Common myeloid progenitor, CD34-positive (primary cell): Measurements from ENCODE around the gene ZBTB21.

Experiments
- CTCF ChIA-PET: fragments of 350-600 bp; sonication (Branson Sonifier 250); formaldehyde crosslinking; loops from one replicate; lab custom pipeline; 2021; ENCODE audit warnings: antibody characterized with exemption; lab: Charles Lee
- POLR2A ChIA-PET: fragments of 350-600 bp; sonication (Branson Sonifier 250); formaldehyde crosslinking; loops from one replicate; lab custom pipeline; 2021; ENCODE audit warnings: antibody characterized with exemption; lab: Charles Lee
- DNase-seq, 3 donors: peaks; one replicate each; pipeline versions ENCODE4 v3.0.0 to v3.0.0-alpha.2; 2013
- H3K27ac ChIP-seq, 2 experiments: 1 replicate in 1 of 2; 2 replicates in 1 of 2; pipeline ENCODE4 v1.7.0; 2013; ENCODE audit warnings: inconsistent platforms in 2 of 2, low read length in 2 of 2, mild to moderate bottlenecking in 2 of 2, low read depth in 1 of 2, moderate library complexity in 1 of 2; ENCODE audit not compliant: severe bottlenecking in 2 of 2, insufficient read depth in 1 of 2, poor library complexity in 1 of 2
- H3K27me3 ChIP-seq, 5 experiments: replicated peaks in 2 of 5; 1 replicate in 3 of 5; 2 replicates in 2 of 5; pipeline versions ENCODE4 v1.6.1 to v1.7.0; 2013; ENCODE audit warnings: low read length in 4 of 5, mild to moderate bottlenecking in 2 of 5, moderate library complexity in 2 of 5, inconsistent platforms in 1 of 5; ENCODE audit not compliant: insufficient read depth in 5 of 5, control insufficient read depth in 4 of 5
- H3K36me3 ChIP-seq, 4 experiments: 1 replicate in 2 of 4; 2 replicates in 2 of 4; pipeline versions ENCODE4 v1.6.1 to v1.7.0; 2013; ENCODE audit warnings: low read length in 3 of 4, control low read depth in 1 of 4, mild to moderate bottlenecking in 1 of 4; ENCODE audit not compliant: control insufficient read depth in 4 of 4, insufficient read depth in 4 of 4
- H3K4me1 ChIP-seq, 4 experiments: 1 replicate in 3 of 4; 2 replicates in 1 of 4; pipeline versions ENCODE4 v1.6.1 to v1.7.1; 2013; ENCODE audit warnings: low read length in 3 of 4, mild to moderate bottlenecking in 3 of 4, control low read depth in 1 of 4, inconsistent platforms in 1 of 4, moderate library complexity in 1 of 4; ENCODE audit not compliant: control insufficient read depth in 4 of 4, insufficient read depth in 4 of 4; ENCODE audit errors: control extremely low read depth in 1 of 4
- H3K4me3 ChIP-seq, 7 experiments: 1 replicate in 4 of 7; 2 replicates in 3 of 7; pipeline versions ENCODE4 v1.5.1 to v1.7.0; 2013; ENCODE audit warnings: mild to moderate bottlenecking in 7 of 7, low read length in 6 of 7, moderate library complexity in 6 of 7, inconsistent platforms in 2 of 7, low read depth in 2 of 7, control low read depth in 1 of 7; ENCODE audit not compliant: insufficient read depth in 4 of 7, control insufficient read depth in 1 of 7; ENCODE audit errors: extremely low read depth in 1 of 7
- H3K9me3 ChIP-seq, 5 experiments: 1 replicate in 4 of 5; 2 replicates in 1 of 5; pipeline versions ENCODE4 v1.6.1 to v1.7.1; 2013; ENCODE audit warnings: low read length in 4 of 5, mild to moderate bottlenecking in 2 of 5, inconsistent platforms in 1 of 5, low read depth in 1 of 5, moderate library complexity in 1 of 5; ENCODE audit not compliant: control insufficient read depth in 4 of 5, insufficient read depth in 2 of 5; ENCODE audit errors: control extremely low read depth in 1 of 5
- WGBS: methylation state at CpG from one replicate; pipeline ENCODE4 v1.1.5; 2013; ENCODE audit not compliant: insufficient coverage; 5-methylcytosine and 5-hydroxymethylcytosine counted together

Gene ZBTB21

GRCh38 chr21:41977034-41977950 lies 32.9 kb downstream of the ZBTB21 start:
- Histone ChIP-seq H3K9me3 (peaks cover 0 to 7% (median 3%) of the 10 kb centered on the region in 5 experiments), H3K36me3 (no peaks in the 10 kb centered on the region), H3K27ac (no peak overlapping the region), H3K4me1 (peaks cover 0 to 7% (median 2%) of the 10 kb centered on the region in 4 experiments), H3K4me3 (no peak overlapping the region), H3K27me3 (no peaks in the 10 kb centered on the region)
- ChIA-PET POLR2A (interaction anchor here (0.7 to 1.4 kb wide), 2 partner anchors 15 to 653 kb away, joined by 3 read pairs; no protein-coding TSS in a partner anchor), CTCF (interaction anchor here (1.1 kb wide), 1 partner anchor 14 kb away, joined by 3 read pairs; no protein-coding TSS in a partner anchor)
- no peak for DNase-seq
- WGBS, result 89% methylated on average over 16 of the region's 17 CpGs

- Histone ChIP-seq H3K27ac (no peak overlapping the region), H3K4me3 (no peak overlapping the region), H3K4me1 (peaks cover 0 to 7% (median 2%) of the 10 kb centered on the region in 4 experiments), H3K36me3 (no peaks in the 10 kb centered on the region), H3K27me3 (no peaks in the 10 kb centered on the region), H3K9me3 (peaks cover 0 to 7% (median 3%) of the 10 kb centered on the region in 5 experiments)
- 94% methylated on average over 3 of the region's 8 CpGs for WGBS
- ChIA-PET CTCF (interaction anchor here (1.1 kb wide), 1 partner anchor 15 kb away, joined by 3 read pairs; no protein-coding TSS in a partner anchor), POLR2A (interaction anchor here (1.4 kb wide), 1 partner anchor 15 kb away, joined by 3 read pairs; no protein-coding TSS in a partner anchor)
- no peak for DNase-seq
These were observed 33.5 kb downstream of the ZBTB21 start for GRCh38 chr21:41976611-41977010.

- POLR2A ChIA-PET, result interaction anchor here (0.7 to 1.4 kb wide), 2 partner anchors 14 to 43 kb away, joined by 3 to 6 read pairs; no protein-coding TSS in a partner anchor
- Histone ChIP-seq H3K9me3 (peaks cover 0 to 7% (median 3%) of the 10 kb centered on the region in 5 experiments), H3K27ac (no peak overlapping the region), H3K36me3 (no peaks in the 10 kb centered on the region), H3K4me1 (peaks cover 0 to 9% (median 6%) of the 10 kb centered on the region in 4 experiments), H3K27me3 (no peaks in the 10 kb centered on the region), H3K4me3 (no peak overlapping the region)
- no peak for DNase-seq
- WGBS, result 99% methylated on average over 11 of the region's 17 CpGs
- CTCF ChIA-PET, result interaction anchor here (0.6 kb wide), 1 partner anchor 159 kb away, joined by 5 read pairs; no protein-coding TSS in a partner anchor
These were observed 34.5 kb downstream of the ZBTB21 start for GRCh38 chr21:41975391-41976272.

- H3K4me3 ChIP-seq, result no peak overlapping the region
- peaks cover 0 to 5% (median 3%) of the 10 kb centered on the region in 5 experiments for H3K9me3 ChIP-seq
- ChIA-PET POLR2A (no interaction called here), CTCF (no interaction called here)
- no peaks in the 10 kb centered on the region for H3K27me3 ChIP-seq
- no peak overlapping the region for H3K27ac ChIP-seq
- H3K36me3 ChIP-seq, result no peaks in the 10 kb centered on the region
- H3K4me1 ChIP-seq, result peaks cover 0 to 11% (median 7%) of the 10 kb centered on the region in 4 experiments
- DNase-seq, result no peak
- WGBS, result 92% methylated on average over 3 of the region's 4 CpGs
These were observed 35.5 kb downstream of the ZBTB21 start for GRCh38 chr21:41974752-41975053.

- H3K27ac ChIP-seq, result no peak overlapping the region
- no peaks in the 10 kb centered on the region for H3K9me3 ChIP-seq
- no peaks in the 10 kb centered on the region for H3K27me3 ChIP-seq
- DNase-seq, result no peak
- H3K4me3 ChIP-seq, result no peak overlapping the region
- WGBS, result 84% methylated on average over 12 of the region's 14 CpGs
- H3K36me3 ChIP-seq, result no peaks in the 10 kb centered on the region
- ChIA-PET CTCF (interaction anchor here (0.6 kb wide), 1 partner anchor 203 kb away, joined by 3 read pairs; no protein-coding TSS in a partner anchor), POLR2A (no interaction called here)
- peaks cover 0 to 12% (median 7%) of the 10 kb centered on the region in 4 experiments for H3K4me1 ChIP-seq
These were observed 36.1 kb downstream of the ZBTB21 start for GRCh38 chr21:41973861-41974751.

- Histone ChIP-seq H3K4me3 (no peak overlapping the region), H3K4me1 (peaks cover 0 to 19% (median 11%) of the 10 kb centered on the region in 4 experiments), H3K27ac (no peak overlapping the region), H3K27me3 (no peaks in the 10 kb centered on the region), H3K9me3 (no peaks in the 10 kb centered on the region), H3K36me3 (no peaks in the 10 kb centered on the region)
- POLR2A ChIA-PET, result no interaction called here
- CTCF ChIA-PET, result interaction anchor here (0.6 kb wide), 1 partner anchor 203 kb away, joined by 3 read pairs; no protein-coding TSS in a partner anchor
- DNase-seq, result no peak
- 95% methylated on average over 14 of the region's 15 CpGs for WGBS
These were observed 36.7 kb downstream of the ZBTB21 start for GRCh38 chr21:41973427-41973831.
